IPS DF 4.7 (cell line): ENCODE measurements around the gene CALML4.
"Not testable (repeated sequence)": the region's sequence is repeated elsewhere in the genome, so short reads cannot be mapped to it uniquely, and the experiment has no call there.

Experiments
- DNase-seq: peaks from one replicate; pipeline ENCODE4 v3.0.0-alpha.2; 2013; ENCODE audit warnings: low spot score; ENCODE audit errors: extremely low read depth

The CALML4 gene

DNA sequence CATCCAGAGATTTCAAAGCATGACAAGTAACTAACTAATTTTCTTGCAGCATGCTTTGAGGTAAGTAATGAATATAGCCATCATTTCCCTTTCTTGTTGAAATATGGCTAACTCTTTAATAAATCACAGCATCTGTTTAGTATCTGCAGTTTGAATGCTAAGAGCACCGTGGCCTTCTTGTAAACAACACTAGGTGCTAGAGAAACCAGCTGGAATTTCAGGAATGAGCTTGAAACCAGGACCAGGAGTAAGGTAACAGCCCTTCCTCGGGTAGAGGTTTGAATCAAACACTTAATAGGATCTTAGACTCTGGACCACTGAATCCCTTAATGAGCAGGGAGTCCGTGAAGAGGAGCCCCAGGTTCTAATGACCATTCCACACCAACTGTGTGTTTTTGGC lies 13.6 kb downstream of the CALML4 start:
- DNase-seq: no peak

DNA sequence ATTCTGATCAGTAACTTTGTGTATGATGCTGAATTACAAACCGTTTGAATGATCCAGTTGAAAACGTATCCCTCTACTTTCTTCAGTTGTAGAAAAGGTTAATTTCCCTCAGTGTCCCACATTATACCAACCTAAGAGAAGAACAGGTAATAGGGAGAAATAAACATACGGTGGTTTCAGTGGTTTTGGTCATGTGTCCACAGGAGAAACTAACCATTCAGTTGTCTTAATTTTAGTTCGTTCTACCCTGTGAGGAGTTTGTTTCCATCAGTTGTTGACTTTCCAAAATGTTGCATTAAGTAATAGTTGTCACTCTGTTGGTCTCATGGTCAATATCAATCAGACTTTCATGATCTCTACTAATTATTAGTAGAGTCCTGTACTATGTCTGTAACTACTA lies 15.1 kb downstream of the CALML4 start:
- no peak for DNase-seq

DNA sequence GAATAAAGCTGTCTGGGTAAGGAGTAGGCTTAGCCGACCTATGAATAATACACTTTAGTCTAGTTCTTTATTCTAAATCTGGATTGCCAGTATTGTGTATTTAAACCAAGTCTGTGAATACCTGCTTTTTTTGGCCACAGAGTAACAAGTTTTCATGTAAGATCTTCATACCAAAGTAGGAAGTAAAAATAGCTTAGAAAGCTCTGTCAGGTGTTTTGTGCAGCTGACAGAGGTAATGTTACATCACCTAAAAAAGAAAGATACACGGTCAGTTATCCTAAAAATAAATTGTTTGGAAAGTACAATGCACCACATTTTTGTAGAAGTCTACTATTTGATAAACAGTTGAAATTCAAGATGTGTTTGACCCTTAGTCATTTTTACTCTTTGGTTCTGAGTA lies 16.5 kb downstream of the CALML4 start:
- DNase-seq: no peak

DNA sequence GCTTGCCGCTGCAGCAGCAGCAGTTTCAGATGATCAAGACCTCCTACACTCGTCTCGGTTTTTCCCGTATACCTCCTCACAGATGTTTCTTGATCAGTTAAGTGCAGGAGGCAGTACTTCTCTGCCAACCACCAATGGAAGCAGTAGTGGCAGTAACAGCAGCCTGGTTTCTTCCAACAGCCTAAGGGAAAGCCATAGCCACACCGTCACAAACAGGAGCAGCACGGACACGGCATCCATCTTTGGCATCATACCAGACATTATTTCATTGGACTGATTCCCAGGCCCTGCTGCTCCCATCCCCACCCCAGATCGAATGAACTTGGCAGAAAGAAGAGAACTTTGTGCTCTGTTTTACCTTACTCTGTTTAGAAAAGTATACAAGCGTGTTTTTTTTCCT lies 17.6 kb downstream of the CALML4 start:
- DNase-seq: no peak

DNA sequence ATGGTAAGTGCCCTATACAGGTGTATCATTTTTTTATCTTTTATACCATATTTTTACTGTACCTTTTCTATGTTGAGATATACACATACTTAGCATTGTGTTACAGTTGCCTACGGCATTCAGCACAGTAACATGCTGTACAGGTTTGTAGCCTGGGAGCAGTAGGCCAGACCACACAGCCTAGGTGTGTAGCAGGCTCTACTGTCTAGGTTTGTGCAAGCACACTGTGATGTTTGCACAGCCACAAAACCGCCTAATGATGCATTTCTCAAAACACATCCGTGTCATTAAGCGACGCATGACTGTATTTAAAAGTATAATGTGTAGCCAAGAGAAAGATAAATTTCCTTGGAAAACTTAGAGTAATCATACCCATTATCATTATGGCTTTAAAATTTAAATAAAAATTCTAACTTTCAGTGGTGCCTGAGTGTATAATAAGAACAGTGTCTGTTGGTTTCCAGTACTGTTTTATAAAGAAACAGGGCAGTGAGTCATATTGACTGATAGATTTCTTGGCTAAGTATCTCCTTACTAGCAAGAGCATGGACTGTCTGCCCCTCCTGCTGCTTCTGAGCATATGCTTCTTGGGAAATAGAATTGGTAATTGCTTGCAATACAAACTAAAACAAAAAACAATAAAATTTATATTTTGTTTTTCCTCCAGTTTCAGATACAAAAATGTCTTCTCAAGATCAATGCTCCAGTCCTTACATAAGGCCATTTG lies 18.3 kb downstream of the CALML4 start:
- no peak for DNase-seq

DNA sequence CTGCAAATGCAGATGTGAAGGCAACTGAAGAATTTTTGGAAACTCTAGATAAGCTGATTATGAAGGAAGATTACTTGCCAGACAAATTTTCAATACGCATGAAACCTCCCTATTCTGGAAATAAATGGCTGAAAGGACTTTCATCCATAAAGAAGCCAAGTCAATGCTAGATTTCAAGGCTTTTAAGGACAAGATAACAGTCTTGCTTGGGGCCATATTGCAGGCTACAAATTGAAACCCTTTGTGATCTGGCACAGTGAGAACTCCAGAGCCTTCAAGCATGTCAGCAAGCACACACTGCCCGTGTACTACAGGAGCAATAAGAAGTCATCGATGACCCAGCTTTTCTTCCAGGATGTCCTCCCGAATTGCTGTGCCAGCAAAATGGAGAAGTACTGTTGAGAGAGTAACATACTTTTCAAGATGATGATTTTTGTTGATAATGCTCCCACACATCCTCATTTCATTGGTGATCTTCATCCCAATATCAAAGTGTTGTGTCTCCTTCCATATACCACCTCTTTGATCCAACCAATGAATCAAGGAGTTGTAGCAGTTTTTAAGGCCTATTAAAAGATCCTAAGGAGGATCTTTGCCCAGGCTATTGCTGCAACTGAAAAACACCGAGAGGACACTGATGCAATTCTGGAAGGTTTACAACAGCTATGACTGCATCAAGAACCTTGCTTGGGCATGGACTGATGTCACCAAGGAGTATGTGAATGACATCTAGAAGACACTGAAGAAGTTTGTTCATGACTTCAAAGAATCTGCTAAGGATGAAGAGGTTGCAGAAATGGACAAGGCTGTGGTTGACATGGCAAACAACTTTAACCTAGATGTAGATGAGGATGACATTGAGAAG lies 20.3 kb downstream of the CALML4 start:
- no peak for DNase-seq

DNA sequence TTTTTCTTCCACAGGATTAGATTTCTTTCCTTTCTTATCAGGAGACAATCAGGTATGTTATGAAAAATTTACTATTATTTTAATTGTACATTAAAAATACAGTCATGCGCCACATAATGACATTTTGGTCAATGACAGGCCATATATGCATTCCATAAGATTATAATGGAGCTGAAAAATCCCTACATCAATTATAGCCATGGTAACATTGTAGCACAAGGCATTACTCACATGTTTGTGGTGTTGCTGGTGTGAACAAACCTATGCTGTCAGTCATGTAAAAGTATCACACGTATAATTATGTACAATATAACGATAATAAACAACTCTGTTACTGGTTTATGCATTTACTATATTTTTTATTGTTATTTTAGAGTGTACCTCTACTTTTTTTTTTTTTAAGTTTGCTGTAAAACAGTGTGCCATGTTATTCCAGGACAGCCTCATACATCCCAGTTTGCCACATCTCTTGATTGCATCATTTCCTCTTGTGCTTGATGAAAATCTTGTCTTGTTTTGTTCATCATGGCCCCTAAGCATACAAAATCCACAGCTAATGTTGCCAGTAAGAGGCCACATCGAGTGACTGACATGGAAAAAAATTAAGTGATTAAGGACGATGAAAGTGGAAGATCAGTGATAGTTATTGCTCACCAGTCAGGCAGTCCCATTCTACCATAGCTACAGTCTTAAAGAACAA lies 21.4 kb downstream of the CALML4 start:
- no peak for DNase-seq

DNA sequence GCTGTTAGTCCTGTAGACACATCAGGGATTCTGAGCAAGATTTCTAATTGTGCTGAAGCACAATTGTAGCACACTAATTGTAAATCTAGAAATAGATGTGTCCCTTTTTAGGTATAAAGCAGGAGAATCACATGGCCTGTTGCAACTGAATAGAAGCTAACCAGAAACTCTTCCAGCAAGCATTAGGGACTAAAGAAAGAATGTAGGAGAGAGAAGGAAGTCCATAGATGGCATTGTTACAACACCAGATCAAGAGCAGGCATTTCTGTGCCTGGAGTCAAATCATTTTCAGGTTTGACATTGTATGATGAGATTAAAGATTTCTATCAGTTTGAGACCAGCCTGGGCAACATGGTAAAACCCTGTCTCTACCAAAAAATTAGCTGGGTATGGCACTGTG lies 27.4 kb downstream of the CALML4 start:
- no peak for DNase-seq

DNA sequence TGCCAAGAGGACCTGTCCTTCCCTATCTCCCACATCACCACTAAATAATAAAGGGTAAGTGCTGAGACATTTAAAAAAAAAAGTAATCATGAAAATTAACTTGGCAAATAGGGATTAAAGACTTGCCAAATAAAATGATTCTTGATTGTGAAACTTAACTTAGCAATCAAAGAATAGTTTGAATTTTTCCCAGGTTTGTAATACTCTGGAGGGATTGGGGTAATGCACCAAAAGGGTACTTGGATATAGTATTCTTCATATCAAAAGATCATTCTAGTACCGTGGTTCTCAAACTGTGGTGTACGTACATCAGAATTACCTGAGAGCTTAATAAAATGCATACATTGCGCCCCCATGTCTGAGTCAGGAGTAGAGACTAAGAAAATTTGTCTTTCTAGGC lies 28.5 kb downstream of the CALML4 start:
- DNase-seq: no peak

DNA sequence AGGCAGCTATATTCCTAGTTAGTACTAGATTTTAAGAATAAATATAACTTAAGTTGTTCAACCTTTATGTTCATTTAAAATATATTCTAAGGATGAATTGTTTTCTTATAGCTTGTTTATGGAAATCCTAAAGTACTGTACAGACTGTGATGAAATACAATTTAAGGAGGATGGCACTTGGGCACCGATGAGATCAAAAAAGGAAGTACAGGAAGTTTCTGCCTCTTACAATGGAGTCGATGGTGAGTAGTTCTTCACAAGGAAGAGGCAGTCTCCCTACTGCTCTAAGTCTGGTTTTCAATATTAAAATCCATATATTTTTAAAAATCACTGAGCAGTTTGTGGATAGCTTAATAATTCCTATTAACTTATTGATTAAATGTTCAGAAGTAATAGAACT lies 29.6 kb downstream of the CALML4 start:
- DNase-seq: no peak

DNA sequence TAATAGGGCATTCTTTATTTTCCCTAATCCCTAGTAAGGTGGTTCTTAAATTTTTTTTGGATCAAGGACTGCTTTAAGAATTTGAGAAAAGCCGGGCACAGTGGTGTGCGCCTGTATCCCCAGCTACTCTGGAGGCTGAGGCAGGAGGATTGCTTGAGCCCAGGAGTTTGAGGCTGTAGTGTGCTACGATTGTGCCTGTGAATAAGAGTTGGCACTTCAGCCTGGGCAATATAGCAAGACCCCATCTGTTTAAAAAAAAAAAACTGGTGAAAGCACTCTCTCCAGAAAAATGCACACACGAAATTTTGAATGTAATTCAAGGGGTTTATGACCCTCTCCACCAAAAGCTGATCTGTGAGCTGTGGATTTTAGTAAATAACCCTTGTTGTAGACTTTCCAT lies 32.0 kb downstream of the CALML4 start:
- DNase-seq: no peak

DNA sequence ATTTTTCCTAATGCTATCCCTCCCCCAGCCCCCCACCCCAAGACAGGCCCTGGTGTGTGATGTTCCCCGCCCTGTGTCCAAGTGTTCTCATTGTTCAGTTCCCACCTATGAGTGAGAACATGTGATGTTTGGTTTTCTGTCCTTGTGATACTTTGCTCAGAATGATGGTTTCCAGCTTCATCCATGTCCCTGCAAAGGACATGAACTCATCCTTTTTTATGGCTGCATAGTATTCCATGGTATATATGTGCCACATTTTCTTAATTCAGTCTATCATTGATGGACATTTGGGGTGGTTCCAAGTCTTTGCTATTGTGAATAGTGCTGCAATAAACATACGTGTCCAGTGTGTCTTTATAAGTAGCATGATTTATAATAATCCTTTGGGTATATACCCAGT lies 33.1 kb downstream of the CALML4 start:
- DNase-seq: not testable (repeated sequence)

DNA sequence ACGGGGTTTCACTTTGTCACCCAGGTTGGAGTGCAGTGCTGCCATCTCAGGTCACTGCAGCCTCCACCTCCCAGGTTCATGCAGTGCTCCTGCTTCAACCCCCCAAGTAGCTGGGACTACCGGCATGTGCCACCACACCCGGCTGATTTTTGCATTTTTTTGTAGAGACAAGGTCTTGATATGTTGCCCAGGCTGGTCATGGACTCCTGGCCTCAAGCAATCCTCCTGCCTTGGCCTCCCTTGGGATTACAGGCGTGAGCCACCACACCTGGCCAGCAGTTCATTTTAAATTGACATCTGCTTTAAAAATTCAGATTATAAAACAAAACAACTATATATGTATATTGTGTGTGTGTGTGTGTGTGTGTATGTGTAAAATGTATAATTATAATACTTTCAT lies 38.3 kb downstream of the CALML4 start:
- no peak for DNase-seq

DNA sequence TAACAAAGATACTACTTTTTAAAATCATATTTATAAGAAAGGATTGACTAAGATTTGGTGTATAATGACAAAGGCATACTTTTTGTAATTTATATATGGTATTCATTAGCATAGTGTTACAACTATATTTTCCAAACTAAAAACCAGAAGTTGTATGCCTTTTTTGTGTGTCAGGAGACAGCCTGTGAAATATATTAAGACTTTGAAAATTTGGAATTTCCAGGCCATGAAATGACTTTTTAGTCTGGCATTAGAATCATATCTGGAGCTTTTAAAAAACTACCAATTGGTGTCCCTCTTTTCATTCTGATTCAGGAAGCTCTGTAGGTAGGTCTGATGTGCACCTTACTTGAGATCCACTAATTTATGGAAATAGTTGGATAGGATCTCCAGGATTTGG lies 41.9 kb downstream of the CALML4 start:
- no peak for DNase-seq

DNA sequence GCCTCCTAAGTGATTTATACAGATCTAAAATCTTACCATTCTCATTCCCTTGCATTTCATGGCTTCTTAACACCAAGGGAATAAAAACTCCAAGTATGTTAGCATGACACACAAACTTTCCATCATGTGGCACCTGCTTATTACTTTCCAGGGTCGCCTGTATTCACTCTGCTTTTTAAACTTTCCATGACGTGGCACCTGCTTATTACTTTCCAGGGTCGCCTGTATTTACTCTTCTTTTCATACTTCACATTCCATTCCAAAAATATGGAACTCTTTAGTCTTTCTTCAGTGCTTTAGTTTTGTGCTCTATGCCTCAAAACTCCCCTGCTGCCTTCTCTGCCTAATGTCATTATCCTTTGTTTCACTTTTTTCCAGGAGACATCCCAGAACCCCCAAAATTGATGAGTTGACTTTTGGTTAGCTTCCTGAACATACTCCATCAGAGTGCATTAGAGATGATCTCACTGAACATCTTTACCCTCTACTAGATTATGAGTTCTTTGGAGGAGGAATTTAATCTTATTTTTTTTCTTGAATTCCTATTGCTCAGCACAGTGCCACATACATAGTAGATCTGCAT lies 47.0 kb downstream of the CALML4 start:
- DNase-seq: no peak

DNA sequence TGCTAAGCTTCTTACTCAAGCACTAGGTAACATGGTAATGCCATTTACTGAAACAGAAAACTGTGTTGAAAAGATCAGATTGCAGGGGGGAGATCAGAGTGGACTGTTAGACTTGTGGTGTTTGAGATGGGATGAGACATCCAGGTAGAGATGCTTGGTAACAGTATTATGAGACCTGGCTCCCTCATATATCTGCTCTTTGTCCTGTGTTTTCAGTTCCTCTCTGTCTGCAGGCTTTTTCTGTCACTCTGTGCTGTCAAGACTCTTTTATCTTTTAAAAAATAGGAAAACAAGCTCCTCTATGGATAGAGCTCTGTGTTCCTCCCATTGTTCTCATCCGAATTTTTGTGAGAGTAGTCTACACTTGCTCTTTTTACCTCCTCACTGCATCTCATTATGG lies 48.1 kb downstream of the CALML4 start:
- DNase-seq: no peak

DNA sequence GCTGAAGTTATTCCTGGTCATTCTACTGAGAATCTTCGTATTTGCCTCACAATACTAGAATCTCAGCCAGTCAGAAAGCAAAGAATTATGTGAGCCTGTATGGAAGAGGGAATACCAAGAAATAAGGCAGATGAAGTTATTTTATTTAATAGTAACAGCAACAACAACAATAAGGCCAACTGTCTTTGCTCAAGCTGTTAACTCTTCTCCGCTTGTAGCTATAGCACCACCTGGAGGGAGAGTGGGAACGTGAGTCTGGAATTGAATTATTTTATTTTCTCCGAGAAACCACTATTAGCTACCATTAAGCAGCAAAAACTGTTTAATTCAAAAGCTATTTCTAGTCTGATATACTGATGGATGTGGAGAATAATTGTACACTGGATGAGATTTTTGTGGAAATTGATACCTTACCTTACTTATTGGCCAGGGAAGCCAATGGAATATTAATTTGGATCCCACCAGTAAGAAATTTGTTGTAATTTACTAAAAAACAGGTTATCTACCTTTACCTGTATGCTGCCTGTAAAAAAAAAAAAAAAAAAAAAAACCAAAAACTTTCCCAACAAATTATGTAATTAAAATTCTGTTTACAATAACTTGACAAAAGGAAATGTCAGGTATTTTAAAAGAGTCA lies 50.1 kb downstream of the CALML4 start:
- peak; percentile 19 for DNase-seq

DNA sequence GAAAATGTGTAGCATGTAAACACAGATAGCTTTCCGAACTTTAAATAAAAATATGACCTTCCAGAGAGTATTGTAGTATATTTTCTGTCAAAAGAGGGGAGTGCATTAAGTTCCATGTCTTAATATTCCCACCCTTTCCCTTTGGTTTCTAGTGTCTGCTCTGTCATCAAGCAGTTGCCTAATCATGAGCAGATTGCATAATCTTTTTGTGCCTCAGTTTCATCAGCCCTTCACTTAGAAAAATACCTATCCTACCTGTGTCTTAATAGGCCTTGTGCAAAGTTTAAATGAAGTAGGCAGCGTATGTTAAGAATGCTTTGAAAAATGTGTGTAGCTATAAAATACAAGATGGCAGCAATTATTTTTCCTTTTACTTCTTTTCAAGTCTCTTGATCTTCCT lies 52.8 kb downstream of the CALML4 start:
- no peak for DNase-seq

DNA sequence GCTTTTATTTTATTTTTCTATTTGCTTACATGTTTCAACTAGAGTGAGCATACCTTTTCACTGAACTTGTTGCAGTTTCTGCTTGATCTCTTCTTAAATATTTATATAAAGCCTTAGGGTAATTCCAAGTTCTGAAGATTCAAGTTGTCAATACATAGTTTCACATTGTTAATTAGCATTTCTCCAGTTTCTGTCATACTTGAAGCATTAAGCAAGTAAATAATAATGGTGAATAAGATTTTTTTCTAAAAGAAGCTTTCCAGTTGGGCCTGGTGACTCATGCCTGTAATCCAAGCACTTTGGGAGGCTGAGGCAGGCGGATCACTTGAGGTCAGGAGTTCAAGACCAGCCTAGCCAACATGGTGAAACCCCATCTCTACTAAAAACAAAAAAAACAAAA lies 53.9 kb downstream of the CALML4 start:
- DNase-seq: no peak

DNA sequence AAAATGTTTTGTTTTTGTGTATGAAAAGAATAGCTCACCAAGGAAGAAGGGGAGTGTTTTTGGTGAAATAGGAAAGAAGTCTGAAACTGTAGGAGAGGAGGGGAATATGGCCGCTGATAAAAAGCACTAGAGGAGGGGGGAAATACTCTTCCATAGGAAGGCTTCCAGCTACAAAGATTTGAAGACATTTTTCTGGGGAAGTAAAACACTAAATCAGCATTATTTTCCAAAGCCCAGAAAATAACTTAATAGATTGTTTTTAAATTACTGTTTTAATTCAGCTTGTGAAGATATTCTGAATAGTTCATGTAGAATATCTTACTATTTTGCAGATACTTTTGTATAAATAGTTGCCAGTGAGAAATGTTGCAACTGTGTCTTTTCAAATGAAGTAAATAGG lies 54.9 kb downstream of the CALML4 start:
- DNase-seq: no peak

DNA sequence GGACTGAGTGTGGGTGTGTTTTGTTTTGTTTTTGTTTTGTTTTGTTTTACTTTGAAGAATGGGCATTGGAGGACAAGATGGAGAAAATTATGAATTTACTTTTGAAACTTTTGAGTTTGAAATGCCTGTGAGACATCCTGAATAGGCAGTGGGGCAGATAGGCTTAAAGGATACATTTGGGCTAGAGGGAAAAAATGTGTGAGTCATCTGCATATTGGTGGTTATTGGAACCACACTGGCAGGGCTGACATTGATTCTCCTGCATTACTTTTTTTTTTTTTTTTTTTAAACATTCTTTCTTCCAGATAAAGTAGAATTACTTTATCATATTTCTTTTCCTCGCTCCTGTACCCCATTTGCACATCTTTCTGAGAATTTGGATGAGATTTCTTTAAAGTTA lies 56.1 kb downstream of the CALML4 start:
- no peak for DNase-seq

DNA sequence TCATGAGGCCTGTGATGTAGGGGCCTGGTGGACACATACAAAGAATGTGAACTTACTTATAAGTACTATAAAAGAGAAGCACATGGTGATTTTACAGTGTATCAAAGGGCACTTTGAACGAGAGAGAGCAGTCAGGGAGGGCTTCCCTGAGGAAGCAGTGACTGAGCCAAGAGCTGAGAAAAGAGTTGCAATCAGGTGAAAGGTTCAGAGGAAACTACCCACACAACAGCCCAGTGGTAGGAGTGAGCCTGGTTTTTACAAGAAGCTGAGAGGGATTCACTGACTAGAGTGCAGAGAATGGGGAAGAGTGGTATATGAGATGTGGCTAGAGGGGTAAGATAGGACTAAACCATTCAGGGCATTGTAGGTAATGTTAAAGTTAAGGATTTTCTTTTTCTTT lies 57.1 kb downstream of the CALML4 start:
- DNase-seq: no peak
